ENCODE results near the gene WDTC1. TPM values are rescaled to one million over a fixed set of nuclear protein-coding genes. Genes with fewer than 3 reads are reported as not detected.

Gene WDTC1
- total RNA-seq, 2 donors from 2014 or later: 30.2 to 33.9 TPM

DNA sequence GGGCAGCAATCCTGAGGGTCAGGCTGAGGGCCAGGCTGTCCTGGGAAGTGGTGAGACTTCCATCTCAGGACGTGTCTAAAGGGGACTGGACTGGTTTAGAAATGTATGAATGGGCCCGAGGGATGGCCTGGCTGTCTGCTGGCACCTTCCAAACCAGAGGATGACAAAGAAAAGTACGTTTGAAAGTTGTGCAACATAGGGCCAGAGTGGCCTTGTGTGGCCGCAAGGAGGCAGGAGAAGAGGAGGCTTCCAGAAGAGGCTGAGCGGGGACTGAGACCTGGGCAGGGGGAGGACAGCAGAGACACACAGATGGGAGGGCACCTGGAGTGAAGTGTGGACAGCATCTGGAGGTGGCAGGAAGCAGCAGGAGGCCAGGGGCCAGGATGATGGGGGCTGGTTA is 104.8 kb downstream of the WDTC1 start:
- no peaks in the 10 kb centered on the region for H3K36me3 Mint-ChIP-seq
- DNase-seq (ENCODE audit: low spot score) (no peak), ATAC-seq (no peak)
- H3K27me3 Mint-ChIP-seq: no peaks in the 10 kb centered on the region
- peaks cover 38 to 41% of the 10 kb centered on the region in 2 donors for H3K4me1 Mint-ChIP-seq (ENCODE audit: low read depth in 2 of 2)
- H3K4me3 Mint-ChIP-seq: peak overlapping the region; percentile 23
- no peaks in the 10 kb centered on the region for H3K9me3 Mint-ChIP-seq
- peak overlapping the region; percentile 76 to 82 for H3K27ac Mint-ChIP-seq

GRCh38 chr1:27341525-27342252 is 107.3 kb downstream of the WDTC1 start, which contains the start of gene SYTL1:
Gene SYTL1, plus strand, starts transcription at chr1:27342022. Its CDS starts 3,313 bp downstream, at chr1:27345335.
- H3K4me3 Mint-ChIP-seq: peak within 1 kb of the TSS; percentile 96
- ATAC-seq (peak; percentile 77 to 79), DNase-seq (ENCODE audit: low spot score) (peak; percentile 86)
- H3K9me3 Mint-ChIP-seq: no peaks in the 10 kb centered on the region
- H3K36me3 Mint-ChIP-seq: no peaks in the 10 kb centered on the region
- H3K27me3 Mint-ChIP-seq: no peaks in the 10 kb centered on the region
- H3K27ac Mint-ChIP-seq: peak within 1 kb of the TSS; percentile 86 to 87
- H3K4me1 Mint-ChIP-seq (ENCODE audit: low read depth in 2 of 2): peaks cover 46 to 47% of the 10 kb centered on the region in 2 donors

- Mint-ChIP-seq H3K27ac (peak overlapping the region; percentile 86 to 87), H3K4me3 (peak overlapping the region; percentile 96), H3K36me3 (no peaks in the 10 kb centered on the region), H3K27me3 (no peaks in the 10 kb centered on the region), H3K4me1 (ENCODE audit: low read depth in 2 of 2) (peaks cover 46 to 50% of the 10 kb centered on the region in 2 donors), H3K9me3 (no peaks in the 10 kb centered on the region)
- ATAC-seq (peak; percentile 48 to 71), DNase-seq (ENCODE audit: low spot score) (peak; percentile 59)
These were observed 108.0 kb downstream of the WDTC1 start for GRCh38 chr1:27342391-27342777.

DNA sequence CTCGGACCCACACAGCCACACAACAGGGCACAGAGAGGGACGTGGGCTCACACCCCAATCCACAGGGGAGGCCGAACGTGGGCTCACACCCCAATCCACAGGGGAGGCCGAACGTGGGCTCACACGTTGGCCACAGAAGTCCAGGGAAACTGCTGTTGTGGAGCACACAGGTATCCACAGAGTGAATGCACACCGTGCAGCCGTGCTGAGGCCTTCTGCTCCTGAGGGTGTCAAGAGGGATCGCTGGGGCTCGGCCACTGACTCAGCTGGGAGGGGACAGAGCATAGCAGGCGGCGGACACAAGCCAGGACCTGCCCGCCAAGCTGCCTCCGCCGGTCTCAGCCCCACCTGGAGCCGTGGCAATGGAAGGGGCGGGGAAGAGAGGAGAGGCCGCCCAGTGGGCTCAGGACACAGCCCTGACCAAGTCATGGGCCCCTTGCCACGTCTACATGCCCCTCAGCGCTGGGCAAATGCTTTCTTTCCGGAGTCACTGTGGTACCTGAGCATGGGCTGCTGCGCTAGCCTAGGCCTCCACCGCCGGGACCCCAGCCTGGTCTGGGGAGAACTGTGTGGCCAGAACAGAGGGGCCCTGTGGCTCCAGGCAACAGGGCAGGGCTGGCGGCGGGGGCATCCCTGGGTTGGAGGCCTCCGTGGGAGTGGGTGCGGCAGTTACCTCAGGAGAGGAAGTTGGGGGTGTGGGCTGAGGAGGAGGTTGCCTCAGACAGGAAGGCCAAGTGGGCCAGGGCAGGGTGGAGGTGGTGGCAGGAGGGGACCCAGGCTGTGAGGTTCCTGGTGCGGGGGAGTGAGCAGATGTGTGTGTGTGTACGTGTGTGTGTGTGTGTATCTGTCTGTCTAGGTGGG is 108.6 kb downstream of the WDTC1 start:
- ATAC-seq (peak; percentile 85 to 86), DNase-seq (ENCODE audit: low spot score) (peak; percentile 89)
- peak overlapping the region; percentile 96 for H3K4me3 Mint-ChIP-seq
- peaks cover 46 to 52% of the 10 kb centered on the region in 2 donors for H3K4me1 Mint-ChIP-seq (ENCODE audit: low read depth in 2 of 2)
- H3K27ac Mint-ChIP-seq: peak overlapping the region; percentile 86 to 87
- H3K27me3 Mint-ChIP-seq: no peaks in the 10 kb centered on the region
- no peaks in the 10 kb centered on the region for H3K36me3 Mint-ChIP-seq
- no peaks in the 10 kb centered on the region for H3K9me3 Mint-ChIP-seq

DNA sequence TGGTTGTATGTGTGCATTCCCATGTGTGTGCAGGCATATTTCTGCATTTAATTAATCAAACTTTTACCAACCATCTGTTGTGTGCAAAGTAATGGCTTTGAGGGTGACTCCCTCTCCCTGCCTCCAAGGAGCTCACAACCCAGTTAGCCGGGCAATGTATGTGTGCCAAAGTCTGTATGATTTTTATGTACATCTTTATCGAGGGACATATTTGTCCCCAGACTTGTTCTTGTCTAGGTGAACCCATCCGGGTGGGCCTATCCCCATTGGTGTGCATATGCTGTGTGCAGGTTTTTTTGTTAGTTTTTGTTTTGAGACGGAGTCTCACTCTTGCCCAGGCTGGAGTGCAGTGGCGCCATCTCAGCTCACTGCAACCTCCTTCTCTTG is 109.2 kb downstream of the WDTC1 start:
- Mint-ChIP-seq H3K27me3 (no peaks in the 10 kb centered on the region), H3K9me3 (no peaks in the 10 kb centered on the region), H3K36me3 (no peaks in the 10 kb centered on the region), H3K27ac (peak overlapping the region; percentile 86 to 87), H3K4me1 (ENCODE audit: low read depth in 2 of 2) (peaks cover 46 to 52% of the 10 kb centered on the region in 2 donors), H3K4me3 (peak overlapping the region; percentile 96)
- ATAC-seq: no peak
- DNase-seq (ENCODE audit: low spot score): no peak

DNA sequence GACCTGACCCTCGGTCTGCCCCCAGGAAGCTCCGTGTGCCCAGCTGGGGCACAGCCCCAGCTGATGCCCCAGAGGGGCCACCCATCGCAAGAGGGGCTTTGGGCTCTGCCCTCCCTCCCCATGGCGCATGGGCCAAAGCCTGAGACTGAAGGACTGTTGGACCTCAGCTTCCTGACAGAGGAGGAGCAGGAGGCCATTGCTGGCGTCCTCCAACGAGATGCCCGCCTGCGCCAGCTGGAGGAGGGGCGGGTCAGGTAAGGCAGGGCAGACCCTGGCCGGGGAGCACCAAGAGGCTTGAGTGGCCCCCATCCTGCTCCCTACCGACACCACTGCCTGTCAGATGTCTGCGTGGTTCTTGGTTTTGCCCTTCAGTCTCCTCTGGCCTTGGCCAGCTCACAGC is 110.8 kb downstream of the WDTC1 start:
- H3K9me3 Mint-ChIP-seq: no peaks in the 10 kb centered on the region

GRCh38 chr1:27346357-27346756 is 111.9 kb downstream of the WDTC1 start:
- Mint-ChIP-seq H3K4me3 (no peak overlapping the region), H3K4me1 (ENCODE audit: low read depth in 2 of 2) (peaks cover 30 to 35% of the 10 kb centered on the region in 2 donors), H3K9me3 (no peaks in the 10 kb centered on the region), H3K36me3 (no peaks in the 10 kb centered on the region), H3K27me3 (no peaks in the 10 kb centered on the region), H3K27ac (peak overlapping the region; percentile 8 to 33)
- DNase-seq (ENCODE audit: low spot score) (no peak), ATAC-seq (no peak)

More for the DNA sequence above, 110.8 kb downstream of the WDTC1 start:
- DNase-seq (ENCODE audit: low spot score) (no peak), ATAC-seq (no peak)
- H3K4me1 Mint-ChIP-seq (ENCODE audit: low read depth in 2 of 2): peaks cover 35 to 40% of the 10 kb centered on the region in 2 donors
- no peaks in the 10 kb centered on the region for H3K27me3 Mint-ChIP-seq
- H3K4me3 Mint-ChIP-seq: no peak overlapping the region
- peak overlapping the region; percentile 8 to 33 for H3K27ac Mint-ChIP-seq
- H3K36me3 Mint-ChIP-seq: no peaks in the 10 kb centered on the region

GRCh38 chr1:27346991-27347624 is 112.7 kb downstream of the WDTC1 start:
- Mint-ChIP-seq H3K4me1 (ENCODE audit: low read depth in 2 of 2) (peaks cover 25 to 29% of the 10 kb centered on the region in 2 donors), H3K27me3 (no peaks in the 10 kb centered on the region), H3K9me3 (no peaks in the 10 kb centered on the region), H3K36me3 (no peaks in the 10 kb centered on the region), H3K4me3 (no peak overlapping the region), H3K27ac (no peak overlapping the region)
- no peak for ATAC-seq
- no peak for DNase-seq (ENCODE audit: low spot score)

GRCh38 chr1:27348861-27349783 is 114.7 kb downstream of the WDTC1 start:
- H3K4me1 Mint-ChIP-seq (ENCODE audit: low read depth in 2 of 2): peaks cover 8 to 11% of the 10 kb centered on the region in 2 donors
- H3K36me3 Mint-ChIP-seq: no peaks in the 10 kb centered on the region
- DNase-seq (ENCODE audit: low spot score) (no peak), ATAC-seq (peak; percentile 77 to 78)
- no peaks in the 10 kb centered on the region for H3K9me3 Mint-ChIP-seq
- H3K27ac Mint-ChIP-seq: no peak overlapping the region
- H3K4me3 Mint-ChIP-seq: no peak overlapping the region
- H3K27me3 Mint-ChIP-seq: no peaks in the 10 kb centered on the region

DNA sequence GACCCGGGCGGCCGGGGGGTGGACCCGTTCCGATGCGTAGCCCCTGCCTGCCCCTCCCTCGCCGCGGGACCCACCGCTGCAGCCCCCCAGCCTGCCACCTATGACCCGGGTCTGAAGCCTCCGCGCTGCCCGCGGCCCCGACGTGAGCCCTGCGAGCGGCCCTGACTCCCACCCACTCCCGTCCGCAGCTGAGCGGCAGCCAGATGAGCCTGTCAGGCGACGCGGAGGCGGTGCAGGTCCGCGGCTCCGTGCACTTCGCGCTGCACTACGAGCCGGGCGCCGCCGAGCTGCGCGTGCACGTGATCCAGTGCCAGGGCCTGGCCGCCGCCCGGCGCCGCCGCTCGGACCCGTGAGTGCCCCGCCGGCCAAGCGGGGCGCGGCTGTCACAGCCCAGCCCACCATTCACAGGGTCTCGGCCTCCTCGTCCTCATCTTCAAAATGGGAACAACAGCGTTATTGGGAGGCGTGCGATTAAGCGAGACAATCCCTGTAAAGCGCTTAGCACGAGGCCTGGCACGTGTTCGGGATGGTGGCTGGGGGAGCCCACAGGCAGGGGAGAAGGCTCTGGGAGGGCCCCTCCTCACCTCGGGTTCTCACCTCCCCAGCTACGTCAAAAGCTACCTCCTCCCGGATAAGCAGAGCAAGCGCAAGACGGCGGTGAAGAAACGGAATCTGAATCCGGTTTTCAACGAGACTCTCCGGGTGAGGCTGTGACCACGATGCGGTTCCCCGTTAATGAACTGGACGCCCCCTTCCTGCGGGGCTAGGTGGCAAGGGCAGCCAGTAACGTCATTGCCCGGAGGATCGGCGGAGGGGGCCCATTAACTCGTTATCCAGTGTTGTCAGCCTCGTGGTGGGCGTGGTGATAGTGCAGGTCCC is 115.6 kb downstream of the WDTC1 start:
- Mint-ChIP-seq H3K27ac (no peak overlapping the region), H3K27me3 (no peaks in the 10 kb centered on the region), H3K4me1 (ENCODE audit: low read depth in 2 of 2) (peaks cover 8% of the 10 kb centered on the region in 2 donors), H3K36me3 (no peaks in the 10 kb centered on the region), H3K4me3 (no peak overlapping the region), H3K9me3 (no peaks in the 10 kb centered on the region)
- DNase-seq (ENCODE audit: low spot score): no peak
- peak; percentile 67 to 79 for ATAC-seq

- H3K9me3 Mint-ChIP-seq: no peaks in the 10 kb centered on the region
- H3K4me3 Mint-ChIP-seq: no peak overlapping the region
- H3K27ac Mint-ChIP-seq: no peak overlapping the region
- no peaks in the 10 kb centered on the region for H3K36me3 Mint-ChIP-seq
- ATAC-seq: no peak
- no peak for DNase-seq (ENCODE audit: low spot score)
- H3K27me3 Mint-ChIP-seq: no peaks in the 10 kb centered on the region
- peaks cover 11 to 15% of the 10 kb centered on the region in 2 donors for H3K4me1 Mint-ChIP-seq (ENCODE audit: low read depth in 2 of 2)
These were observed 116.5 kb downstream of the WDTC1 start for GRCh38 chr1:27350663-27351540.

Data from natural killer cell treated with Interleukin-12 subunit alpha and Interleukin-12 subunit beta and Interleukin-15 and Interleukin-18, amount 100 ng/mL, for 72 hours (primary cell).